Ishikawa (cell line): ENCODE results near the gene OR2V1.

Experiments used
- CEBPB ChIP-seq: IDR thresholded peaks from 2 replicates; pipeline ENCODE4 v1.6.1; 2012
- CREB1 ChIP-seq: IDR thresholded peaks from 2 replicates; pipeline ENCODE4 v1.6.1; 2012; ENCODE audit warnings: low read depth
- EGR1 ChIP-seq: IDR thresholded peaks from 2 replicates; pipeline ENCODE4 v1.6.1; 2012
- EP300 ChIP-seq: IDR thresholded peaks from 2 replicates; pipeline ENCODE4 v1.6.1; 2012; ENCODE audit warnings: borderline replicate concordance
- FOXM1 ChIP-seq: IDR thresholded peaks from 2 replicates; pipeline ENCODE4 v1.6.1; 2012; ENCODE audit warnings: low read depth, borderline replicate concordance
- NFIC ChIP-seq: IDR thresholded peaks from 2 replicates; pipeline ENCODE4 v1.6.1; 2012
- RAD21 ChIP-seq: IDR thresholded peaks from 2 replicates; pipeline ENCODE4 v1.6.1; 2012; ENCODE audit warnings: low read depth
- TAF1 ChIP-seq: IDR thresholded peaks from 2 replicates; pipeline ENCODE4 v1.6.1; 2012; ENCODE audit warnings: low read depth, mild to moderate bottlenecking
- TCF12 ChIP-seq: IDR thresholded peaks from 2 replicates; pipeline ENCODE4 v1.6.1; 2012; ENCODE audit warnings: low read depth
- TEAD4 ChIP-seq: IDR thresholded peaks from 2 replicates; pipeline ENCODE4 v1.6.1; 2012
- YY1 ChIP-seq: IDR thresholded peaks from 2 replicates; pipeline ENCODE4 v1.6.1; 2012; ENCODE audit warnings: low read depth
- ZBTB7A ChIP-seq: IDR thresholded peaks from 2 replicates; pipeline ENCODE4 v1.6.1; 2012; ENCODE audit warnings: low read depth
- TF ChIP-seq, protein P1 (sequence below): IDR thresholded peaks from 2 replicates; pipeline ENCODE4 v1.6.1; 2012
- TF ChIP-seq, protein P2 (sequence below): IDR thresholded peaks from 2 replicates; pipeline ENCODE4 v1.6.1; 2012; ENCODE audit warnings: low read depth, mild to moderate bottlenecking
- TF ChIP-seq, protein P3 (sequence below): IDR thresholded peaks from 2 replicates; pipeline ENCODE4 v1.6.1; 2012

The OR2V1 gene, protein sequence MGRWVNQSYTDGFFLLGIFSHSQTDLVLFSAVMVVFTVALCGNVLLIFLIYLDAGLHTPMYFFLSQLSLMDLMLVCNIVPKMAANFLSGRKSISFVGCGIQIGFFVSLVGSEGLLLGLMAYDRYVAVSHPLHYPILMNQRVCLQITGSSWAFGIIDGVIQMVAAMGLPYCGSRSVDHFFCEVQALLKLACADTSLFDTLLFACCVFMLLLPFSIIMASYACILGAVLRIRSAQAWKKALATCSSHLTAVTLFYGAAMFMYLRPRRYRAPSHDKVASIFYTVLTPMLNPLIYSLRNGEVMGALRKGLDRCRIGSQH

DNA sequence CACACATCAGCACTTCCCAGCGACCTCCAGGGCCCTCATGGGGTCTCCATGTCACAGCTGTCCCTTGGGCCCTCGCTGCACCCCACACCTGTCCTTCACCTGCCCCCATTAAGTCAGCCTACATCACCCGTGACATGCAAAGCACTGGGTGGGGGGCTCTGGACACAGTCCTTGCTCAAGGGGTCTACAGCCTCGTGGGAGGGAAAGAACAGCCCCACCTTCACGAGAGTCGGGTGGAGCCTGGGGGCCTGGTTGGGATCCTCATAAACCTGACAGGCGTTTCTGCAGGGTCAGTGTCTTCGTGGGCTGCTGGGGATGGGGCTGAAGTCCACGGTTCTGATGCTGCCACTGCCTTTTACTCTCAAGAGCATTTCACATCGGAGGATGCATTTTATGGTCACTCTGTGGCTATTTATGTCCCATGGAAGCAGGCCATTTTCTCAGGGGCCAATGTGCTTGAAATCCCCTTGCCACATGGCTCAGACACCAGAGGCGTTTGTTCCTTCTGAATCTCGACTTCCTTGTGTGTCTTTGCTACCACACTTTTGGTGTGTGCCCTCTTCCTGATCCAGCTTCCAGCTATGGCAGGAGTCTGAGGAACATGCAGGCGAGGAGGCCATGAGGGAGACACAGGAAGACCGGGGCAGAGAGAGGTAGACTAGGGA is at the start of gene OR2V1:
Gene OR2V1 (minus strand): TSS at position 338 of the 665 bp plus-strand sequence. CDS start 5,865 bp downstream, outside the sequence.
- TF ChIP-seq, protein P1, sequence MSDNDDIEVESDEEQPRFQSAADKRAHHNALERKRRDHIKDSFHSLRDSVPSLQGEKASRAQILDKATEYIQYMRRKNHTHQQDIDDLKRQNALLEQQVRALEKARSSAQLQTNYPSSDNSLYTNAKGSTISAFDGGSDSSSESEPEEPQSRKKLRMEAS = no peak
- no peak for TF ChIP-seq CEBPB
- TF ChIP-seq TCF12 = no peak
- TF ChIP-seq, protein P2, sequence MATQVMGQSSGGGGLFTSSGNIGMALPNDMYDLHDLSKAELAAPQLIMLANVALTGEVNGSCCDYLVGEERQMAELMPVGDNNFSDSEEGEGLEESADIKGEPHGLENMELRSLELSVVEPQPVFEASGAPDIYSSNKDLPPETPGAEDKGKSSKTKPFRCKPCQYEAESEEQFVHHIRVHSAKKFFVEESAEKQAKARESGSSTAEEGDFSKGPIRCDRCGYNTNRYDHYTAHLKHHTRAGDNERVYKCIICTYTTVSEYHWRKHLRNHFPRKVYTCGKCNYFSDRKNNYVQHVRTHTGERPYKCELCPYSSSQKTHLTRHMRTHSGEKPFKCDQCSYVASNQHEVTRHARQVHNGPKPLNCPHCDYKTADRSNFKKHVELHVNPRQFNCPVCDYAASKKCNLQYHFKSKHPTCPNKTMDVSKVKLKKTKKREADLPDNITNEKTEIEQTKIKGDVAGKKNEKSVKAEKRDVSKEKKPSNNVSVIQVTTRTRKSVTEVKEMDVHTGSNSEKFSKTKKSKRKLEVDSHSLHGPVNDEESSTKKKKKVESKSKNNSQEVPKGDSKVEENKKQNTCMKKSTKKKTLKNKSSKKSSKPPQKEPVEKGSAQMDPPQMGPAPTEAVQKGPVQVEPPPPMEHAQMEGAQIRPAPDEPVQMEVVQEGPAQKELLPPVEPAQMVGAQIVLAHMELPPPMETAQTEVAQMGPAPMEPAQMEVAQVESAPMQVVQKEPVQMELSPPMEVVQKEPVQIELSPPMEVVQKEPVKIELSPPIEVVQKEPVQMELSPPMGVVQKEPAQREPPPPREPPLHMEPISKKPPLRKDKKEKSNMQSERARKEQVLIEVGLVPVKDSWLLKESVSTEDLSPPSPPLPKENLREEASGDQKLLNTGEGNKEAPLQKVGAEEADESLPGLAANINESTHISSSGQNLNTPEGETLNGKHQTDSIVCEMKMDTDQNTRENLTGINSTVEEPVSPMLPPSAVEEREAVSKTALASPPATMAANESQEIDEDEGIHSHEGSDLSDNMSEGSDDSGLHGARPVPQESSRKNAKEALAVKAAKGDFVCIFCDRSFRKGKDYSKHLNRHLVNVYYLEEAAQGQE = no peak
- TF ChIP-seq, protein P3, sequence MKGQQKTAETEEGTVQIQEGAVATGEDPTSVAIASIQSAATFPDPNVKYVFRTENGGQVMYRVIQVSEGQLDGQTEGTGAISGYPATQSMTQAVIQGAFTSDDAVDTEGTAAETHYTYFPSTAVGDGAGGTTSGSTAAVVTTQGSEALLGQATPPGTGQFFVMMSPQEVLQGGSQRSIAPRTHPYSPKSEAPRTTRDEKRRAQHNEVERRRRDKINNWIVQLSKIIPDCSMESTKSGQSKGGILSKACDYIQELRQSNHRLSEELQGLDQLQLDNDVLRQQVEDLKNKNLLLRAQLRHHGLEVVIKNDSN = no peak
- no peak for TF ChIP-seq NFIC
- TF ChIP-seq ZBTB7A = no peak
- TF ChIP-seq TEAD4 = no peak
- TF ChIP-seq RAD21 = no peak
- no peak for TF ChIP-seq CREB1
- no peak for TF ChIP-seq EP300
- TF ChIP-seq FOXM1 = no peak
- no peak for TF ChIP-seq TAF1
- TF ChIP-seq YY1 = no peak
- TF ChIP-seq EGR1 = no peak

DNA sequence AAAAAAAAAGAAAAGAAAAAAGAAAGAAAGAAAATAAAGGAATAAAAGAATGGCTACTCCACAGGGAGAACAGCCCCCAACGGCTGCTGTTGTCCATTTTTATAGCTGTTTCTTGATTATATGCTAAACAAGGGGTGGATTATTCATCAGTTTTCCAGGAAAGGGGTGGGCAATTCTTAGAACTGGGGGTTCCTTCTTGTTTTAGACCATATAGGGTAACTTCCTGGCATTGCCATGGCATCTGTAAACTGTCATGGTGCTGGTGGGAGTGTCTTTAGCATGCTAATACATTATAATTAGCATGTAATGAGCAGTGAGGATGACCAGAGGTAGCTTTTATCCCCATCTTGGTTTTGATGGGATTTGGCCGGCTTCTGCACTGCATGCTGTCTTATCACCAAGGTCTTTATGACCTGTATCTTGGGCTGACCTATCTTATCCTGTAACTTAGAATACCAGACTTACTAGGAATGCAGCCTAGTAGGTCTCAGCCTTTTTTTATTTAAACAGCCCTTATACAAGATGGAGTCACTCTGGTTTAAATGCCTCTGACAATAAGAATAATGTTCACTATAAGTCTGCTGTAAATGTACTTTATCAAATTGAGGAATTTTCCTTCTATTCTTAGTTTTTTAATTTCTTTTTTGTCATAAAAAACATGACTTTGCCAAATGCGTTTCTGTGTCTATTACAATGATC is 45.4 kb upstream of the OR2V1 start:
- TF ChIP-seq, protein P3 = no peak
- TF ChIP-seq TEAD4 (no peak), FOXM1 (no peak)

DNA sequence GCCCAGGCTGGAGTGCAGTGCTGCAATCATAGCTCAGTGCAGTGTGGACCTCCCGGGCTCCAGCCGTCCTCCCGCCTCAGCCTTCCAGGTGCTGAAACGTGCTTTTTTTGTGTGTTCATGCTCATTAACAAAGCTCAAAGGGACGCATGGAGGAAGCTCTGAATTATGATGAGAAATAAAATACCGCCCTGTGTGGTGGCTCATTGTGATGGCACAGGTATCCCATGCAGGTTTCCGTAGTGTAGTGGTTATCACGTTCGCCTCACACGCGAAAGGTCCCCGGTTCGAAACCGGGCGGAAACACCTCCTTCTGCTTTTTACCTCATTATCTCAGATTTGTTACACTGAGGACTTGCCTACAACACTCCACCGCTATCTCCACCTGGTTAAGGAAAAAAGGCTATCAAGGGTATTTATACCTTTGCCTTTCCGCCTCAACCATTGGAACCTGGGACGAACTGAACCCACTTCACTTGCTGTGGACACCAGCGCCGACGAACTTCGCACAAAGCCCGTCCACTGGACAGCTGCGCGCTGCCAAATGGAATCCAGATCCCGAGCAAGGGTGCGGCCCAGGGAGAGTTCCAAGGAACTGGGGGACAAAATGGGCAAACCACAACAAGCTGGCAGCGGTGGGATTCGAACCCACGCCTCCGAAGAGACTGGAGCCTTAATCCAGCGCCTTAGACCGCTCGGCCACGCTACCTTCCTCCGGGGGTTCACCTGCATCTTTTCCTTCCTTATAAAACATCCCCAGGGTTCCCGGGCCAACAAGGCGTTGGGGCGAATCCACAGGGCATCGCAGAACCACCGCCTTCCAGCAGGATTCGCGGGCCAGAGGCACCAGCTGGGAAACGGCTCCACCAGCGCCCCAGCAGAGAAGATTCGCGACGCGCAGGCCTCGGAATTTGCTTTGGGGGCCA is 42.7 kb upstream of the OR2V1 start:
- no peak for TF ChIP-seq CEBPB
- TF ChIP-seq YY1 = no peak
- no peak for TF ChIP-seq TAF1
- peak; percentile 62 for TF ChIP-seq TEAD4
- TF ChIP-seq RAD21 = no peak

DNA sequence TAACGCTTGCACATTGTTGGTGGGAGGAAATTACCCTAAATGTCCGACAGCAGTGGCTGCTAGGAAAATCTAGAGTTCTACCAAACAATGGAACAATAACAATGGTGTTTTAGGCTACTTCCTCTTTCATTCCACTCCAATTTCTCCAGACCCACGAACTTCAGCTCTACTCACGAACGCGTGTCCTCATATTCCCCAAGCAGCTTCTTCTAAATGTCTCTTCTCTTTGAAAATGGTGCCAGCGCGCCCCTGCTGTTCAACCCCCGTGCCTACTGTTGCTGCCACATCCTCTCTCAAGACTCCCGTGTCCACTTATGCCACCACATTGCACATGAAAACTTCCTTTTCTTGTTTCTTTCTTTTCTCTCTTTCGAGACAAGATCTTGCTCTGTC is 42.1 kb upstream of the OR2V1 start:
- TF ChIP-seq TCF12 (no peak), RAD21 (no peak)
- TF ChIP-seq, protein P2 = no peak

DNA sequence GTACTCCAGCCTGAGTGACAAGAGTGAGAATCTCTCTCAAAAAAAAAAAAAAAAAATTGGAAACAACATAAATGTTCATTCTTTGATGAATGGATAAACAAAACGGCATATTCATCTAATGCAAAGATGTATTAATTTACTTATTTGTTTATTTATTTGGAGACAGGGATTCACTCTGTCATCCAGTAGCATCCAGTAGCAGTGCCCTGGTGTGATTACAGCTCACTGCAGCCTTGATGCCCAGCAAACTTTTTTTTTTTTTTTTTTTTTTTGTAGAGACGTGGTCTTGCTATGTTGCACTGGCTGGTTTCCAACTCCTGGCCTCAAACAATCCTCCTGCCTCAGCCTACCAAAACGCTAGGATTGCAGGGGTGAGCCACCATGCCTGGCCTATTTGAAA is 40.8 kb upstream of the OR2V1 start:
- TF ChIP-seq, protein P3 = no peak
- no peak for TF ChIP-seq TAF1
- TF ChIP-seq NFIC = no peak
- TF ChIP-seq, protein P1 = no peak
- no peak for TF ChIP-seq TCF12
- no peak for TF ChIP-seq RAD21
- no peak for TF ChIP-seq ZBTB7A
- TF ChIP-seq EP300 = no peak
- no peak for TF ChIP-seq CEBPB
- no peak for TF ChIP-seq FOXM1
- no peak for TF ChIP-seq TEAD4
- no peak for TF ChIP-seq YY1
- TF ChIP-seq, protein P2 = no peak
